ENCODE data around the gene HOXB13. TPM values are rescaled to one million over a fixed set of nuclear protein-coding genes. Genes with fewer than 3 reads are reported as not detected.

HOXB13 gene
- total and polyA plus RNA-seq, 2 of the 4 experiments (the other 2 are of a cell fraction) = not detected

GRCh38 chr17:48693178-48693577 lies 35.4 kb downstream of the HOXB13 start:
- in situ Hi-C loops (cut with MboI; ENCODE audit: low sequenced_read_pairs) = no loop called here

More at GRCh38 chr17:48693178-48693577, 35.4 kb downstream of the HOXB13 start:
- H3K4me1 ChIP-seq (ENCODE audit: control insufficient read depth, insufficient read depth, low read length) = no peaks in the 10 kb centered on the region
- BruUV-seq (replicated peaks) = no TSS peak
- no peak overlapping the region for H4K91ac ChIP-seq (ENCODE audit: insufficient read depth, low read depth, low read length)
- no peak overlapping the region for H3K27ac ChIP-seq (ENCODE audit: insufficient read depth, low read length)
- H3K4me3 ChIP-seq (ENCODE audit: insufficient read depth, low read depth, low read length) = no peak overlapping the region
- H2BK20ac ChIP-seq (ENCODE audit: low read depth, low read length) = no peak overlapping the region
- WGBS, 2 experiments (ENCODE audit: extremely low coverage in 2 of 2, insufficient read length in 1 of 2) = no CpG with 5 or more reads among the region's 1 CpG
- peaks cover 20% of the 10 kb centered on the region for H3K27me3 ChIP-seq (ENCODE audit: control insufficient read depth, insufficient read depth, low read length)
- H2AK9ac ChIP-seq (replicated peaks; ENCODE audit: low read depth, low read length, poor library complexity) = no peak overlapping the region
- no peak overlapping the region for H3K56ac ChIP-seq (ENCODE audit: extremely low read depth, insufficient read depth, low read length)
- dilution Hi-C loops (cut with HindIII; ENCODE audit: low sequenced_read_pairs, unreplicated experiment) = no loop called here
- intact Hi-C loops (cut with micrococcal nuclease) = no loop called here
- H3K18ac ChIP-seq (ENCODE audit: low read depth, low read length) = no peak overlapping the region
- no peak overlapping the region for H2AK5ac ChIP-seq (ENCODE audit: low read depth, low read length)
- H2BK120ac ChIP-seq (ENCODE audit: low read depth, low read length) = no peak overlapping the region
- no peak overlapping the region for H3K4ac ChIP-seq (ENCODE audit: low read depth, low read length)
- no peak overlapping the region for H3K4me2 ChIP-seq (ENCODE audit: low read depth, low read length)
- ChIA-PET POLR2A (ENCODE audit: unreplicated experiment) (no interaction called here), CTCF (interaction anchor here (0.7 to 0.9 kb wide), 2 partner anchors 15 kb away, joined by 3 read pairs; no protein-coding TSS in a partner anchor)
- no peak overlapping the region for H3K9ac ChIP-seq (ENCODE audit: low read depth, low read length)
- TF ChIP-seq POLR2A (IDR thresholded peaks at IDR 0.05; ENCODE audit: low read depth, low read length) (no peak), MAFK (IDR thresholded peaks at IDR 0.05; ENCODE audit: low read depth, low read length) (no peak), RAD21 (IDR thresholded peaks at IDR 0.05; ENCODE audit: low read length) (no peak), RCOR1 (IDR thresholded peaks at IDR 0.05; ENCODE audit: insufficient replicate concordance, low read length) (no peak), FOS (IDR thresholded peaks at IDR 0.05; ENCODE audit: low read depth, low read length) (no peak), MXI1 (IDR thresholded peaks at IDR 0.05; ENCODE audit: borderline replicate concordance, low read depth, low read length) (no peak), ELK1 (IDR thresholded peaks at IDR 0.05; ENCODE audit: borderline replicate concordance, low read depth, low read length) (no peak), CEBPB (IDR thresholded peaks at IDR 0.05; ENCODE audit: low read depth, low read length) (no peak), CTCF (conservative IDR thresholded peaks at IDR 0.05; ENCODE audit: low read depth, low read length) (no peak), NFE2L2 (IDR thresholded peaks at IDR 0.05; ENCODE audit: low read depth, low read length) (no peak), BHLHE40 (IDR thresholded peaks at IDR 0.05; ENCODE audit: low read depth, low read length) (no peak), SMC3 (IDR thresholded peaks at IDR 0.05; ENCODE audit: low read depth, low read length) (no peak), CHD1 (IDR thresholded peaks at IDR 0.05; ENCODE audit: low read depth, low read length) (no peak)
- TF ChIP-seq, protein P1, sequence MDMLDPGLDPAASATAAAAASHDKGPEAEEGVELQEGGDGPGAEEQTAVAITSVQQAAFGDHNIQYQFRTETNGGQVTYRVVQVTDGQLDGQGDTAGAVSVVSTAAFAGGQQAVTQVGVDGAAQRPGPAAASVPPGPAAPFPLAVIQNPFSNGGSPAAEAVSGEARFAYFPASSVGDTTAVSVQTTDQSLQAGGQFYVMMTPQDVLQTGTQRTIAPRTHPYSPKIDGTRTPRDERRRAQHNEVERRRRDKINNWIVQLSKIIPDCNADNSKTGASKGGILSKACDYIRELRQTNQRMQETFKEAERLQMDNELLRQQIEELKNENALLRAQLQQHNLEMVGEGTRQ (IDR thresholded peaks at IDR 0.05; ENCODE audit: low read depth, low read length) = no peak
- no peak overlapping the region for H2BK5ac ChIP-seq (ENCODE audit: low read depth, low read length, poor library complexity, severe bottlenecking)
- H4K8ac ChIP-seq (ENCODE audit: low read depth in 2 of 2, low read length in 2 of 2) = no peak overlapping the region
- no peak overlapping the region for H4K5ac ChIP-seq (ENCODE audit: low read depth, low read length)
- H3K9me1 ChIP-seq (ENCODE audit: insufficient read depth, low read length) = no peaks in the 10 kb centered on the region
- H3K14ac ChIP-seq (replicated peaks; ENCODE audit: low read depth, low read length) = no peak overlapping the region
- no peak overlapping the region for H2AFZ ChIP-seq (replicated peaks; ENCODE audit: low read length, poor library complexity)
- H3K9me3 ChIP-seq (ENCODE audit: control insufficient read depth, insufficient read depth, low read length) = peaks cover 2% of the 10 kb centered on the region; the same call in 1 of the 2 replicates
- ATAC-seq (ENCODE audit: low read depth) = no peak
- DNase-seq = no peak
- H4K20me1 ChIP-seq (ENCODE audit: insufficient read depth, low read length) = no peaks in the 10 kb centered on the region
- H3K36me3 ChIP-seq (ENCODE audit: control insufficient read depth, insufficient read depth, low read length) = no peaks in the 10 kb centered on the region
- no peak overlapping the region for H2BK15ac ChIP-seq (ENCODE audit: low read depth, low read length)
- H3K79me1 ChIP-seq (ENCODE audit: low read depth in 1 of 2, low read length in 2 of 2) = no peaks in the 10 kb centered on the region
- no peak overlapping the region for H3K23ac ChIP-seq (ENCODE audit: low read depth, low read length)
